Mucosa of gallbladder (tissue), 1 donor: Measurements from ENCODE around the gene PCDHGA1. TPM values are rescaled to one million over a fixed set of nuclear protein-coding genes. Genes with fewer than 3 reads are reported as not detected.
"Not testable (repeated sequence)": the region's sequence is repeated elsewhere in the genome, so short reads cannot be mapped to it uniquely, and the experiment has no call there.

ENCODE experiments used
- DNase-seq: peaks from one replicate; pipeline ENCODE4 v3.0.0-alpha.2; 2020; ENCODE audit warnings: low spot score
- total RNA-seq: library from RNA; stranded (reverse); gene quantifications from one replicate; pipeline ENCODE4 v1.2.1, GENCODE V29; 2021
- donor health status: DM: no; HTN: no; CAD: no.

PCDHGA1 gene
- total RNA-seq, 1 donor from 2014 or later = 0.72 TPM

DNA sequence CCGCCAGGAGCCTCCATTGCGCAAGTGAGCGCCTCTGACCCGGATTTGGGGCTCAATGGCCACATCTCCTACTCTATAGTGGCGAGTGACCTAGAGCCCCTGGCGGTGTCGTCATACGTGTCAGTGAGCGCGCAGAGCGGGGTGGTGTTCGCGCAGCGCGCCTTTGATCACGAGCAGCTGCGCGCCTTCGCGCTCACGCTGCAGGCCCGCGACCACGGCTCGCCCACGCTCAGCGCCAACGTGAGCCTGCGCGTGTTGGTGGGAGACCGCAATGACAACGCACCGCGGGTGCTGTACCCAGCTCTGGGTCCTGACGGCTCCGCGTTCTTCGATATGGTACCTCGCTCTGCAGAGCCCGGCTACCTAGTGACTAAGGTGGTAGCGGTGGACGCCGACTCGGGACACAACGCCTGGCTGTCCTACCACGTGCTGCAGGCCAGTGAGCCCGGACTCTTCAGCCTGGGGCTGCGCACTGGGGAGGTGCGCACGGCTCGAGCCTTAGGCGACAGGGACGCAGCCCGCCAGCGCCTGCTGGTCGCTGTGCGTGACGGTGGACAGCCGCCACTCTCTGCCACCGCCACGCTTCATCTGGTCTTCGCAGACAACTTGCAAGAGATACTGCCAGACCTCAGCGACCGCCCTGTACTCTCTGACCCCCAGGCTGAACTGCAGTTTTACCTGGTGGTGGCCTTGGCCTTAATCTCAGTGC, 79.4 kb downstream of the PCDHGA1 start:
- no peak for DNase-seq

DNA sequence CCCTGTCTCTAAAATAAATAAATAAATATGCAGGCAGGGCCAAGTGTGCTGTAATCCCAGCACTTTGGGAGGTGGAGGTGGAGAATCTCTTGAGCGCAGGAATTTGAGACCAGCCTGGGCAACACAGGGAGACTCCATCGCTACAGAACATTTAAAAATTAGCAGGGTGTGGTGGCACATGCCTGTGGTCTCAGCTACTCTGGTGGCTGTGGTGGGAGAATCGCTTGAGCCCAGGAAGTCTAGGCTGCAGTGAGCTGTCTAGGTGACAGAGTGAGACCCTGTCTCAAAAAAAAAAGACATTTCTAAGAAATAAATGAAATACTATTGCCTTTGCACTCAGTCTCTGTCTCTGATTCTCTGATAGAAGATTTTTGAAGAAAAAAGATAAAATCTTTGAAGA, 81.3 kb downstream of the PCDHGA1 start:
- DNase-seq = no peak

DNA sequence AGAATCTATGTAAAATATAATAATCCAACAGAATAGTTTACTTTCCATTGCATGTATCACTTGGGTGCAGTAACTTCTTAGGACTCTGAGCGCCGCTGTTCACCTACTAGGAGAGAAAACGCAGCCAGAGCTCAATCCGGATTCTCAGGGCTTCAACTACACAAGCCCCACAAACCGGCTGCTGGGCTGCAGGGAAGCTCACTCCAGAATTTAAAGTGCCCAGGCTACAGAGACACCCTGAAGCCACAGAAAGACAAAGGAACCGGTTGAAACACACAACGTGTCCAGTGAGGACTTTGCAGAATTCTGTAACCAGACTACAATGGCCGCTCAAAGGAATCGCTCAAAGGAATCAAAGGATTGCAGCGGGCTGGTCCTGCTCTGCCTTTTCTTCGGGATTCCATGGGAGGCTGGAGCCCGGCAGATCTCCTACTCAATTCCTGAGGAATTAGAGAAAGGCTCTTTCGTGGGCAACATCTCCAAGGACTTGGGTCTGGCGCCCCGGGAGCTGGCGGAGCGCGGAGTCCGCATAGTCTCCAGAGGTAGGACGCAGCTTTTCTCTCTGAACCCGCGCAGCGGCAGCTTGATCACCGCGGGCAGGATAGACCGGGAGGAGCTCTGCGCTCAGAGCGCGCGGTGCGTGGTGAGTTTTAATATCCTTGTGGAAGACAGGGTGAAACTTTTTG, 82.7 kb downstream of the PCDHGA1 start, which contains the start of gene PCDHGA10:
Gene PCDHGA10 (plus strand): TSS at position 134 of the 686 bp plus-strand sequence. CDS start 189 bp downstream, at position 323.
- peak; percentile 44 for DNase-seq

DNA sequence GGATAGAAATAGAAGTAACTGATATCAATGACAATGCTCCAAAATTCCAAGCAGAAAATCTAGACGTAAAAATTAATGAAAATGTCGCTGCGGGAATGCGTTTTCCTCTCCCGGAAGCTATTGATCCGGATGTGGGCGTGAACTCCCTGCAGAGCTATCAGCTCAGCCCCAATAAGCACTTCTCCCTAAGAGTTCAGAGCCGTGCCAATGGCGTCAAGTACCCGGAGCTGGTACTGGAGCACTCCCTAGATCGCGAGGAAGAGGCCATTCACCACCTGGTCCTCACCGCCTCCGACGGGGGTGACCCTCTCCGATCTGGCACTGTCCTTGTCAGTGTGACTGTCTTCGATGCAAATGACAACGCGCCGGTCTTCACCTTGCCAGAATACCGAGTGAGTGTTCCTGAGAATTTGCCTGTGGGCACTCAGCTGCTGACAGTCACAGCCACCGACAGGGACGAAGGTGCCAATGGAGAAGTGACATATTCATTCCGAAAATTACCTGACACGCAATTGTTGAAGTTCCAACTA, 83.3 kb downstream of the PCDHGA1 start:
- no peak for DNase-seq

DNA sequence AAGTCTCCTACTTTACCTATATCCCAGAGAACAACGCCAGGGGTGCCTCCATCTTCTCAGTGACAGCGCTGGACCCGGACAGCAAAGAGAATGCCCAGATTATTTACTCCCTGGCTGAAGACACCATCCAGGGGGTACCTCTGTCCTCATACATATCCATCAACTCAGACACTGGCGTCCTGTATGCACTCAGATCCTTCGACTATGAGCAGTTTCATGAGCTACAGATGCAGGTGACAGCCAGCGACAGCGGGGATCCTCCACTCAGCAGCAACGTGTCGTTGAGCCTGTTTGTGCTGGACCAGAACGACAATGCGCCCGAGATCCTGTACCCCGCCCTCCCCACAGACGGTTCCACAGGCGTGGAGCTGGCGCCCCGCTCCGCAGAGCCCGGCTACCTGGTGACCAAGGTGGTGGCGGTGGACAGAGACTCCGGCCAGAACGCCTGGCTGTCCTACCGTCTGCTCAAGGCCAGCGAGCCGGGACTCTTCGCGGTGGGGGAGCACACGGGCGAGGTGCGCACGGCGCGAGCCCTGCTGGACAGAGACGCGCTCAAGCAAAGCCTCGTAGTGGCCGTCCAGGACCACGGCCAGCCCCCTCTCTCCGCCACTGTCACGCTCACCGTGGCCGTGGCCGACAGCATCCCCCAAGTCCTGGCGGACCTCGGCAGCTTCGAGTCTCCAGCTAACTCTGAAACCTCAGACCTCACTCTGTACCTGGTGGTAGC, 84.4 kb downstream of the PCDHGA1 start:
- not testable (repeated sequence) for DNase-seq

DNA sequence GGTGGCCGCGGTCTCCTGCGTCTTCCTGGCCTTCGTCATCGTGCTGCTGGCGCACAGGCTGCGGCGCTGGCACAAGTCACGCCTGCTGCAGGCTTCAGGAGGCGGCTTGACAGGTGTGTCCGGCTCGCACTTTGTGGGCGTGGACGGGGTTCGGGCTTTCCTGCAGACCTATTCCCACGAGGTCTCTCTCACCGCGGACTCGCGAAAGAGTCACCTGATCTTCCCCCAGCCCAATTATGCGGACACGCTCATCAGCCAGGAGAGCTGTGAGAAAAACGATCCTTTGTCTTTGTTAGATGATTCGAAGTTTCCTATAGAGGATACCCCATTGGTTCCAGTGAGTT, 84.9 kb downstream of the PCDHGA1 start:
- DNase-seq = not testable (repeated sequence)

DNA sequence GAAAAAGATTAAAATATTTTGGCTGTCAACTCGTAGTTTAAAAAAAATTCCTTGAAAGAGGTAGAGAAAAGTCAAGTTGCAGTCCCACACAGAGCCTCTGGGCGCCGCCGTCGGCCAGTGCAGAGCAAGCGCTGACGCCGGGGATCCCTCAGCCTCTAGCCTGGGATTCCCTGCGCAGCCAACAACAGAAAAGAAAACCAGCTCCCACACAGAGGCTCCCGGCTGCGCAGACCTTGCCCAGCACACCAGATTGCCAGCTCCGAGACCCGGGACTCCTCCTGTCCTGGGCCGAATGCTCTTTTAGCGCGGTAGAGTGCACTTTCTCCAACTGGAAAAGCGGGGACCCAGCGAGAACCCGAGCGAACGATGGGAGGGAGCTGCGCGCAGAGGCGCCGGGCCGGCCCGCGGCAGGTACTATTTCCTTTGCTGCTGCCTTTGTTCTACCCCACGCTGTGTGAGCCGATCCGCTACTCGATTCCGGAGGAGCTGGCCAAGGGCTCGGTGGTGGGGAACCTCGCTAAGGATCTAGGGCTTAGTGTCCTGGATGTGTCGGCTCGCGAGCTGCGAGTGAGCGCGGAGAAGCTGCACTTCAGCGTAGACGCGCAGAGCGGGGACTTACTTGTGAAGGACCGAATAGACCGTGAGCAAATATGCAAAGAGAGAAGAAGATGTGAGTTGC, 87.3 kb downstream of the PCDHGA1 start, which contains the start of gene PCDHGB7:
Gene PCDHGB7 (plus strand): TSS at position 184 of the 679 bp plus-strand sequence. CDS start 183 bp downstream, at position 367.
- peak; percentile 62 for DNase-seq

DNA sequence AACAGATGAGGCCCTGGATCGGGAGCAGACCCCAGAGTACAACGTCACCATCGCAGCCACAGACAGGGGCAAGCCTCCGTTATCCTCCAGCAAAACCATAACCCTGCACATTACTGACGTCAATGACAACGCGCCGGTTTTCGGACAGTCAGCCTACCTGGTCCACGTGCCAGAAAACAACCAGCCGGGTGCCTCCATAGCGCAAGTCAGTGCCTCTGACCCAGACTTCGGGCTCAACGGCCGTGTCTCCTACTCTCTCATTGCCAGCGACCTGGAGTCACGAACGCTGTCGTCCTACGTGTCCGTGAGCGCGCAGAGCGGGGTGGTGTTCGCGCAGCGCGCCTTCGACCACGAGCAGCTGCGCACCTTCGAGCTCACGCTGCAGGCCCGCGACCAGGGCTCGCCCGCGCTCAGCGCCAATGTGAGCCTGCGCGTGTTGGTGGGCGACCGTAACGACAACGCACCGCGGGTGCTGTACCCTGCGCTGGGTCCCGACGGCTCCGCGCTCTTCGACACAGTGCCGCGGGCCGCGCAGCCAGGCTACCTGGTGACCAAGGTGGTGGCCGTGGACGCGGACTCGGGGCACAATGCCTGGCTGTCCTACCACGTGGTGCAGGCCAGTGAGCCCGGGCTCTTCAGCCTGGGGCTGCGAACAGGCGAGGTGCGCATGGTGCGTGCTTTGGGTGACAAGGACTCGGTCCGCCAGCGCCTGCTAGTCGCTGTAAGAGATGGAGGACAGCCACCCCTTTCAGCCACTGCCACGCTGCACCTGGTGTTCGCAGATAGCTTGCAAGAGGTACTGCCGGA, 89.0 kb downstream of the PCDHGA1 start:
- DNase-seq = no peak

DNA sequence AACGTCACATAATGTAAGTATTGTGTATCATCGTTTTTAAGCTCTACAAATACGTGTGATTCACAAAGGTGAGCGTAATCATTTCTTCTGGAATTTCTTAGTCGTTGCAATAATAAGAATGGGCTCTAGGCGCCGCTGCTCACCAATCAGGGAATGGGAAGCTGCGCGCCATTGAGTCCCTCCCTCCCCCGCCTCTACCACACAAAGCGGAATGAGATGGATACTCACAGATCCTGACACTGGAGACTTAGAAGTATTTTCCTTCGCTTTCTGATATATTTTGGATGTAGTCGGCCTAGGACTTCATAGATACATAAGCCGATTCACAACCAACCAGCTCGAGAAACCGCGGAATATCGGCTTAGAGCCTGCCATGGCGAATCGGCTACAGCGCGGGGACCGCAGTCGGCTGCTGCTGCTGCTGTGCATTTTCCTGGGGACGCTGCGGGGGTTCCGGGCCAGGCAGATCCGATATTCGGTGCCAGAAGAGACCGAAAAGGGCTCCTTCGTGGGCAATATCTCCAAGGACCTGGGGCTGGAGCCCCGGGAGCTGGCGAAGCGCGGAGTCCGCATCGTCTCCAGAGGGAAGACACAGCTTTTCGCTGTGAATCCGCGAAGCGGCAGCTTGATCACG, 90.7 kb downstream of the PCDHGA1 start, which contains the start of gene PCDHGA11:
Gene PCDHGA11 (plus strand): TSS at position 197 of the 634 bp plus-strand sequence. CDS start 177 bp downstream, at position 374.
- no peak for DNase-seq

DNA sequence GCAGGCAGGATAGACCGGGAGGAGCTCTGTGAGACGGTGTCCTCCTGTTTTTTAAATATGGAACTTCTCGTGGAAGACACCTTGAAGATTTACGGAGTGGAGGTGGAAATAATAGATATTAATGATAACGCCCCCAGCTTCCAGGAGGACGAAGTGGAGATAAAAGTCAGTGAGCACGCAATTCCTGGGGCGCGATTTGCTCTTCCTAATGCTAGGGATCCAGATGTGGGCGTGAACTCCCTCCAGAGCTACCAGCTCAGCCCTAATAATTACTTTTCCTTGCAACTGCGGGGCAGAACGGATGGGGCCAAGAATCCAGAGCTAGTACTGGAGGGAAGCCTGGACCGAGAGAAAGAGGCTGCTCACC, 91.2 kb downstream of the PCDHGA1 start:
- DNase-seq = no peak

DNA sequence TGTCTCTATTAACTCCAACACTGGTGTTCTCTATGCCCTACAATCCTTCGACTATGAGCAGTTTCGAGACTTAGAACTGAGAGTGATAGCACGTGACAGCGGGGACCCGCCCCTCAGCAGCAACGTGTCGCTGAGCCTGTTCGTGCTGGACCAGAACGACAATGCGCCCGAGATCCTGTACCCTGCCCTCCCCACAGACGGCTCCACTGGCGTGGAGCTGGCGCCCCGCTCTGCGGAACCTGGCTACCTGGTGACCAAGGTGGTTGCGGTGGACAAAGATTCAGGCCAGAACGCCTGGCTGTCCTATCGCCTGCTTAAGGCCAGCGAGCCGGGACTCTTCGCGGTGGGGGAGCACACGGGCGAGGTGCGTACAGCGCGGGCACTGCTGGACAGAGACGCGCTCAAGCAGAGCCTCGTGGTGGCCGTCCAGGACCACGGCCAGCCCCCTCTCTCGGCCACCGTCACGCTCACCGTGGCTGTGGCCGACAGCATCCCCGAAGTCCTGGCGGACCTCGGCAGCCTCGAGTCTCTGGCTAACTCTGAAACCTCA, 92.5 kb downstream of the PCDHGA1 start:
- DNase-seq = no peak

DNA sequence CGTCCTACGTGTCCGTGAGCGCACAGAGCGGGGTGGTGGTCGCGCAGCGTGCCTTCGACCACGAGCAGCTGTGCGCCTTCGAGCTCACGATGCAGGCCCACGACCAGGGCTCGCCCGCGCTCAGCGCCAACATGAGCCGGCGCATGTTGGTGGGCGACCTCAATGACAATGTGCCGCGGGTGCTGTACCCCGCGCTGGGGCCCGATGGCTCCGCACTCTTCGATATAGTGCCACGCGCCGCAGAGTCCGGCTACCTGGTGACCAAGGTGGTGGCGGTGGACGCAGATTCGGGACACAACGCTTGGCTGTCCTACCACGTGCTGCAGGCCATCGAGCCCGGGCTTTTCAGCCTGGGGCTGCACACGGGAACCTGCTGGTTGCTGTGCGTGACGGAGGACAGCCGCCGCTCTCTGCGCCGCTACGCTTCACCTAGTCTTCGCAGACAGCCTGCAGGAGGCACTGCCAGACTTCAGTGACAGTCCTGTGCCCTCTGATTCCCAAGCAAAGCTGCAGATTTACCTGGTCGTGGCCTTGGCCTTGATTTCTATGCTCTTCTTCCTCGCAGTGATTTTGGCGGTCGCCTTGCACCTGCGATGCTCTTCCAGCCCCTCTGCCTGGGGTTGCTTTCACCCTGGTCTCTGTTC, 97.6 kb downstream of the PCDHGA1 start:
- DNase-seq = no peak

DNA sequence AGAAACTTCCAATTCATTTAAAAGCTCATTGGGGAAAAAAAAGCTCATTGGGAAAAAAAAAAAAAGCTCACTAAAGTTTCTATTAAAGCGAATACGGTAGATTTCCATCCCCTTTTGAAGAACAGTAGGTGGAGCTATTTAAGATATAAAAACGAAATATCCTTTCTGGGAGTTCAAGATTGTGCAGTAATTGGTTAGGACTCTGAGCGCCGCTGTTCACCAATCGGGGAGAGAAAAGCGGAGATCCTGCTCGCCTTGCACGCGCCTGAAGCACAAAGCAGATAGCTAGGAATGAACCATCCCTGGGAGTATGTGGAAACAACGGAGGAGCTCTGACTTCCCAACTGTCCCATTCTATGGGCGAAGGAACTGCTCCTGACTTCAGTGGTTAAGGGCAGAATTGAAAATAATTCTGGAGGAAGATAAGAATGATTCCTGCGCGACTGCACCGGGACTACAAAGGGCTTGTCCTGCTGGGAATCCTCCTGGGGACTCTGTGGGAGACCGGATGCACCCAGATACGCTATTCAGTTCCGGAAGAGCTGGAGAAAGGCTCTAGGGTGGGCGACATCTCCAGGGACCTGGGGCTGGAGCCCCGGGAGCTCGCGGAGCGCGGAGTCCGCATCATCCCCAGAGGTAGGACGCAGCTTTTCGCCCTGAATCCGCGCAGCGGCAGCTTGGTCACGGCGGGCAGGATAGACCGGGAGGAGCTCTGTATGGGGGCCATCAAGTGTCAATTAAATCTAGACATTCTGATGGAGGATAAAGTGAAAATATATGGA, 100.2 kb downstream of the PCDHGA1 start, which contains the start of gene PCDHGA12:
Gene PCDHGA12 (plus strand): TSS at position 176 of the 782 bp plus-strand sequence. CDS start 253 bp downstream, at position 429.
- peak; percentile 57 for DNase-seq

DNA sequence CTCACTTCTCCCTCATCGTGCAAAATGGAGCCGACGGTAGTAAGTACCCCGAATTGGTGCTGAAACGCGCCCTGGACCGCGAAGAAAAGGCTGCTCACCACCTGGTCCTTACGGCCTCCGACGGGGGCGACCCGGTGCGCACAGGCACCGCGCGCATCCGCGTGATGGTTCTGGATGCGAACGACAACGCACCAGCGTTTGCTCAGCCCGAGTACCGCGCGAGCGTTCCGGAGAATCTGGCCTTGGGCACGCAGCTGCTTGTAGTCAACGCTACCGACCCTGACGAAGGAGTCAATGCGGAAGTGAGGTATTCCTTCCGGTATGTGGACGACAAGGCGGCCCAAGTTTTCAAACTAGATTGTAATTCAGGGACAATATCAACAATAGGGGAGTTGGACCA, 101.0 kb downstream of the PCDHGA1 start:
- DNase-seq = no peak

DNA sequence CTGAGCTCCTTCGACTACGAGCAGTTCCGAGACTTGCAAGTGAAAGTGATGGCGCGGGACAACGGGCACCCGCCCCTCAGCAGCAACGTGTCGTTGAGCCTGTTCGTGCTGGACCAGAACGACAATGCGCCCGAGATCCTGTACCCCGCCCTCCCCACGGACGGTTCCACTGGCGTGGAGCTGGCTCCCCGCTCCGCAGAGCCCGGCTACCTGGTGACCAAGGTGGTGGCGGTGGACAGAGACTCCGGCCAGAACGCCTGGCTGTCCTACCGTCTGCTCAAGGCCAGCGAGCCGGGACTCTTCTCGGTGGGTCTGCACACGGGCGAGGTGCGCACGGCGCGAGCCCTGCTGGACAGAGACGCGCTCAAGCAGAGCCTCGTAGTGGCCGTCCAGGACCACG, 102.0 kb downstream of the PCDHGA1 start:
- not testable (repeated sequence) for DNase-seq

DNA sequence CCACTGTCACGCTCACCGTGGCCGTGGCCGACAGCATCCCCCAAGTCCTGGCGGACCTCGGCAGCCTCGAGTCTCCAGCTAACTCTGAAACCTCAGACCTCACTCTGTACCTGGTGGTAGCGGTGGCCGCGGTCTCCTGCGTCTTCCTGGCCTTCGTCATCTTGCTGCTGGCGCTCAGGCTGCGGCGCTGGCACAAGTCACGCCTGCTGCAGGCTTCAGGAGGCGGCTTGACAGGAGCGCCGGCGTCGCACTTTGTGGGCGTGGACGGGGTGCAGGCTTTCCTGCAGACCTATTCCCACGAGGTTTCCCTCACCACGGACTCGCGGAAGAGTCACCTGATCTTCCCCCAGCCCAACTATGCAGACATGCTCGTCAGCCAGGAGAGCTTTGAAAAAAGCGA, 102.4 kb downstream of the PCDHGA1 start:
- not testable (repeated sequence) for DNase-seq

DNA sequence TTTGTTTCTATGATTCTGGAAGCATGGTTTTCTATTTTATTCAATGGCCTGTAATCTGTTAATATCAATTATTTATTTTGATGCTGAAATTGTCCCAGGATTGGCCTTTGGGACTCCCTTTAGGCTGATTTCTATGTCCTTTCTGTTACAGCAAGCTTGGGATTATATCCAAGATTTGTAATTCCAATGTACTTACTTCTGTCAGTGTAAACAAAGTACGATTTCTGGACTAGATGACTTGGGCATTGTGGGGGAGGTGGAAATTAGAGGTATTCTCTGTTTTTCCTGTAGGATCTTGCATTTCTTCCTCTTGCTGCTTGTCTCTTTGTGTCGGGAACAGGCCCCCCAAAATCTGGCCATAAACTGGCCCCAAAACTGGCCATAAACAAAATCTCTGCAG, 103.7 kb downstream of the PCDHGA1 start:
- DNase-seq = no peak

DNA sequence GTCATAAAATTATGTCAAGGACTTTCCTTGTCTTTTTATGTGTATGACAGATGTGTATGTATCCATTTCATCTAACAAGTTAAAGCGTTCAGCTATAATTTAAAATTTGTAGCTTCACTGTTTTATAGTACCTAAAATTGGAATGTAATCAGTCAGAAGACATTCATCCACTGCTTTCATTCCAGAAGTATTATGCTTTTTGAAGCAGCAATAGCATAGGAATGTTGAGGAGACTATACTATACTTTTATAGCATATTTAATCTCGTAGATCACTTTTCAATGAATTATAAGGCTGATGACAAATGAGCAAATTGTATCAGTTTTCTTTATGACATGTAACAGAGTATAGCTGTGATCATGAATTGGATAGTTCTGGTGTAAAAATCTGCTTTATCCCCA, 106.9 kb downstream of the PCDHGA1 start:
- no peak for DNase-seq
